ENCODE data around the gene RHBDF2. TPM values are rescaled to one million over a fixed set of nuclear protein-coding genes. Genes with fewer than 3 reads are reported as not detected.
"Not testable (repeated sequence)": the region's sequence is repeated elsewhere in the genome, so short reads cannot be mapped to it uniquely, and the experiment has no call there.

The RHBDF2 gene
- total and polyA plus RNA-seq, 2 experiments from 2014 or later: 8.7 to 18.7 TPM

DNA sequence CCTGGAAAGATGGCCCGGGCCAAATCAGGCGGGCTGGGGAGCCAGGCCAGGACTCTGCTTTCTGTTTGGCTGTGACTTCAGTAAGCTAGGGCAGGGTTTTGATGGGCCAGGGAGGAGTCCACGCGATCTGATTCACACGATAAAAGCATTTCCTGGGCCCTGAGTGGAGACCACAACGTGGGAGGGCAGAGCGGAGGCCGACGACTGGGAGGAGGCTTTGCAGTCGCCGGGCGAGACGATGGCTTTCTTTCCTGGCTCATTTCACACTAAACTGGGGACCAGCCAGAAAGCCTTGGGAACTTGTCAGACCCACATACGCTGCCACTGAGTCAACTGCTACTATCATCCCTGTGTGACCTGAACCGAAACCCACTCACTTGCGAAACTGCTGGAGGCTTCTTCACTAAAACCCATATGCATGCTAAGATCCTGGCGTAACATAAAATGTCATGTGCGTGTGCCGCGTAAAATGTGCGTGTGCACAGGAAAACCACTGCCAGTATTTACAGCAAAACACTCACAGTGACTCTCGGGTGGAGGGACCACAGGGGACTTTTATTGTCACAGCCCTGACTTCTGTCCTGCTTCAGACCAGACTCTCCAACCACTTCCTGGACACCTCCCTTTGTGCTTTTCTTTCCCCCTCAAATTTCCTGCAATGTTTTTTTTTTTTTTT is 14.2 kb upstream of the RHBDF2 start:
- Histone ChIP-seq H3K9me3 (ENCODE audit: low read depth) (no peaks in the 10 kb centered on the region), H3K4me1 (ENCODE audit: low read depth) (peaks cover 6% of the 10 kb centered on the region), H3K27me3 (no peaks in the 10 kb centered on the region), H3K27ac (no peak overlapping the region), H3K36me3 (no peaks in the 10 kb centered on the region), H3K4me3 (no peak overlapping the region)
- no peak for TF ChIP-seq CTCF (IDR thresholded peaks at IDR 0.05; ENCODE audit: low read depth, low read length)
- peak in 1 of 2 donors; percentile 96 for DNase-seq (ENCODE audit: low read depth in 1 of 2, low spot score in 1 of 2)

DNA sequence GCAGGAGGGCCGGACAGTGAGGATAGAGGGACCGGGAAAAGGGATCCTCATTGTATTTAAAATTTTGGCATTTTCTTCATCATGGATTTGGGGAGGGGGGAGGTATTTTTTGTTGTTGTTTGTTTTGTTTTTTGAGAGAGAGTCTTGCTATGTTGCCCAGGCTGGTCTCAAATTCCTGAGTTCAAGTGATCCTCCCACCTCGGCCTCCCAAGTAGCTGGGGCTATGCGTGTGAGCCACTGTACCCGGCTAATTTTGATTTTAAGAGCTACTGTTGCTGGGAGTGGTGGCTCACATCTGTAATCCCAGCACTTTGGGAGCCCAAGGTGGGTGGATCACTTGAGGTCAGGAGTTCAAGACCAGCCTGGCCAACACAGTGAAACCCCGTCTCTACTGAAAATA is 13.1 kb upstream of the RHBDF2 start:
- not testable (repeated sequence) for H3K9me3 ChIP-seq (ENCODE audit: low read depth); H3K4me3 ChIP-seq; H3K36me3 ChIP-seq; H3K27ac ChIP-seq; H3K4me1 ChIP-seq (ENCODE audit: low read depth); H3K27me3 ChIP-seq; DNase-seq (ENCODE audit: low read depth in 1 of 2, low spot score in 1 of 2)

- Histone ChIP-seq H3K27me3 (no peaks in the 10 kb centered on the region), H3K4me3 (no peak overlapping the region), H3K9me3 (ENCODE audit: low read depth) (no peaks in the 10 kb centered on the region), H3K36me3 (no peaks in the 10 kb centered on the region), H3K27ac (no peak overlapping the region), H3K4me1 (ENCODE audit: low read depth) (peaks cover 6% of the 10 kb centered on the region)
- DNase-seq (ENCODE audit: low read depth in 1 of 2, low spot score in 1 of 2): no peak
- no peak for TF ChIP-seq CTCF (IDR thresholded peaks at IDR 0.05; ENCODE audit: low read depth, low read length)
Observed at GRCh38 chr17:76513306-76513692, 12.1 kb upstream of the RHBDF2 start.

- H3K27ac ChIP-seq: no peak overlapping the region
- TF ChIP-seq CTCF (IDR thresholded peaks at IDR 0.05; ENCODE audit: low read depth, low read length): no peak
- H3K36me3 ChIP-seq: no peaks in the 10 kb centered on the region
- no peak overlapping the region for H3K4me3 ChIP-seq
- H3K27me3 ChIP-seq: no peaks in the 10 kb centered on the region
- H3K4me1 ChIP-seq (ENCODE audit: low read depth): peaks cover 6% of the 10 kb centered on the region
- no peaks in the 10 kb centered on the region for H3K9me3 ChIP-seq (ENCODE audit: low read depth)
- DNase-seq (ENCODE audit: low read depth in 1 of 2, low spot score in 1 of 2): no peak
Observed at GRCh38 chr17:76512366-76513305, 11.4 kb upstream of the RHBDF2 start.

DNA sequence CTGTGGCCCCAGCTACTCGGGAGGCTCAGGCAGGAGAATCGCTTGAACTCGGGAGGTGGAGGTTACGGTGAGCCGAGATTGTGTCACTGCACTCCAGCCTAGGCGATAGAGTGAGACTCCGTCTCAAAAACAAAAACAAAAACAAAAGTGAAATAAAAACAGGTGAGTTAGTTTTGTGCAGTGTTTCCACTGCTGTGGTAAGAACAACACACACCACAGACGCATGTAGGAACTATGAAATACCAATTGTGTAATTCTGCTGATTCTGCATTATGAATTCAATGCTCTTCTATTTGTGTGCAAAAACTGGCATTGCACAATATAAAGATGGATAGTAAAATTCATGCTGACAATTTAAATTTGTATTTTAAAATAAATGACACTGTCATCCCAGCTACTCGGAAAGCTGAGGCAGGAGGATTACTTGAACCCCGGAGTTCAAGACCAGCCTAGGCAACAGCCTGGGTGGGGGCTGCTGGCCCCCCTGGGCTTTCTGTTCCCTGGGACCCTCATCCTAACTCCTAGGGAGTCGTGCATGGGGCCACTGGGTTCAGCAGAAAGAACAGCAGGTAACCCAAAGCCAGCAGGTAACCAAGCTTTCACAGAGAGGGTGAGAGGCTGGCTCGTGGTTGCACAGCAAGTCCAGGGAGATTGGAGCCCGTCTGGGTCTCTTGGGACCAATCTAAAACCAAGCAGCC is 10.6 kb upstream of the RHBDF2 start:
- H3K27ac ChIP-seq: no peak overlapping the region
- DNase-seq (ENCODE audit: low read depth in 1 of 2, low spot score in 1 of 2): peak in 1 of 2 donors; percentile 56
- peaks cover 6% of the 10 kb centered on the region for H3K4me1 ChIP-seq (ENCODE audit: low read depth)
- H3K4me3 ChIP-seq: no peak overlapping the region
- H3K36me3 ChIP-seq: no peaks in the 10 kb centered on the region
- no peaks in the 10 kb centered on the region for H3K9me3 ChIP-seq (ENCODE audit: low read depth)
- no peaks in the 10 kb centered on the region for H3K27me3 ChIP-seq
- TF ChIP-seq CTCF (IDR thresholded peaks at IDR 0.05; ENCODE audit: low read depth, low read length): no peak

Data from cardiac muscle cell (in vitro differentiated cells and primary cell).